K562 (cell line): Measurements from ENCODE around the gene SLMAP. TPM values are rescaled to one million over a fixed set of nuclear protein-coding genes. Genes with fewer than 3 reads are reported as not detected.
A peak's percentile ranks its signal among the peaks of the same experiment; 100 is the strongest.

Experiments used
- ARID1B ChIP-seq: fragments of 450-650 bp; IDR thresholded peaks from 2 replicates; pipeline ENCODE4 v1.6.1; 2016; ENCODE audit warnings: antibody characterized with exemption, mild to moderate bottlenecking, inconsistent platforms
- CBFA2T3 ChIP-seq: fragments of 450-650 bp; IDR thresholded peaks from 2 replicates; pipeline ENCODE4 v1.6.1; 2017
- CCAR2 ChIP-seq: fragments of 200-400 bp; formaldehyde crosslinking; IDR thresholded peaks from 2 replicates; pipeline ENCODE4 v1.6.1; 2017; ENCODE audit warnings: mild to moderate bottlenecking, low read depth, low read length
- CHCHD3 ChIP-seq: fragments of 250-450 bp; sonication (Bioruptor Pico); IDR thresholded peaks from 2 replicates; pipeline ENCODE4 v2.1.2; 2022; ENCODE audit warnings: mild to moderate bottlenecking
- FIP1L1 ChIP-seq: fragments of 200-400 bp; formaldehyde crosslinking; IDR thresholded peaks from 2 replicates; pipeline ENCODE4 v1.6.1; 2018; ENCODE audit warnings: mild to moderate bottlenecking, low read depth, low read length; ENCODE audit not compliant: poor library complexity, severe bottlenecking
- FOSL1 ChIP-seq: fragments of 200-800 bp; sonication (Bioruptor generic); conservative IDR thresholded peaks from 2 replicates; pipeline ENCODE4 v1.6.1; 2016; ENCODE audit warnings: missing genetic modification characterization, missing compliant biosample characterization
- HDAC1 ChIP-seq, 2 experiments: fragments of 450-650 bp; IDR thresholded peaks; 2 replicates each; pipeline ENCODE4 v1.6.1; 2016 to 2017; ENCODE audit warnings: inconsistent platforms in 1 of 2, mild to moderate bottlenecking in 1 of 2, moderate library complexity in 1 of 2
- KAT2B ChIP-seq: IDR thresholded peaks from one replicate; pipeline ENCODE4 v1.6.1; 2012; ENCODE audit warnings: low read depth, mild to moderate bottlenecking, control low read depth, inconsistent platforms, low read length, moderate library complexity
- LARP7 ChIP-seq: fragments of 450-650 bp; IDR thresholded peaks from 2 replicates; pipeline ENCODE4 v1.6.1; 2016
- MTA2 ChIP-seq: fragments of 450-650 bp; IDR thresholded peaks from 2 replicates; pipeline ENCODE4 v1.6.1; 2016; ENCODE audit warnings: low read depth
- SAFB2 ChIP-seq: fragments of 200-400 bp; formaldehyde crosslinking; IDR thresholded peaks from 2 replicates; pipeline ENCODE4 v1.6.1; 2018; ENCODE audit warnings: borderline replicate concordance, low read length, low read depth, moderate library complexity; ENCODE audit not compliant: severe bottlenecking
- SIX5 ChIP-seq, 2 experiments: IDR thresholded peaks; 2 replicates each; pipeline ENCODE4 v1.6.1; 2011; ENCODE audit warnings: low read length in 2 of 2, borderline replicate concordance in 1 of 2, low read depth in 1 of 2, mild to moderate bottlenecking in 1 of 2, moderate library complexity in 1 of 2; ENCODE audit not compliant: insufficient read depth in 1 of 2
- SRF ChIP-seq, 2 experiments: fragments of 250-450, 450-650 bp in 1 of 2; sonication (Bioruptor Pico) in 1 of 2; sonication (generic) in 1 of 2; formaldehyde crosslinking; IDR thresholded peaks; 2 replicates each; pipeline versions ENCODE4 v1.5.0 to v1.5.1; 2020 to 2022; ENCODE audit warnings: mild to moderate bottlenecking in 1 of 2, missing genetic modification reagents in 1 of 2
- STAT5A ChIP-seq: IDR thresholded peaks from 2 replicates; pipeline ENCODE4 v1.6.1; 2012; ENCODE audit warnings: low read length, inconsistent platforms, borderline replicate concordance
- TBL1XR1 ChIP-seq, 2 experiments: IDR thresholded peaks; 2 replicates each; pipeline ENCODE4 v1.6.1; 2012; ENCODE audit warnings: improper control_type of control experiment in 2 of 2, low read length in 2 of 2, mild to moderate bottlenecking in 1 of 2
- ZNF431 ChIP-seq: sonication (generic); formaldehyde crosslinking; IDR thresholded peaks from 2 replicates; pipeline ENCODE4 v1.8.0; 2022; ENCODE audit warnings: mild to moderate bottlenecking, missing genetic modification reagents
- ZNF699 ChIP-seq: fragments of 250-450 bp; sonication (Bioruptor Pico); IDR thresholded peaks from 2 replicates; pipeline ENCODE4 v1.8.0; 2021; ENCODE audit warnings: mild to moderate bottlenecking, moderate library complexity; ENCODE audit not compliant: insufficient replicate concordance
- polyA plus RNA-seq, 8 experiments: library from polyadenylated mRNA; depleted of rRNA in 4 of 8; stranded (reverse) in 5 of 8; unstranded in 3 of 8; fragments of >200 nt; fragmentation: Nextera tagmentation in 2 of 8; fragmentation: Illumina TruSeq in 1 of 8; extraction: Ambion mirVana in 2 of 8; extraction: Trizol in 1 of 8; gene quantifications; 2 replicates each; pipeline versions ENCODE4 v1.2.1 to v1.2.3, GENCODE V29; 2011 to 2014; ENCODE audit warnings: inconsistent platforms in 1 of 8, missing spikeins in 1 of 8
- total RNA-seq, 7 experiments: library from RNA; depleted of rRNA in 6 of 7; stranded (reverse); fragments of >200 nt in 6 of 7; fragmentation: Illumina TruSeq in 2 of 7; extraction: Trizol in 2 of 7; gene quantifications; 2 replicates each; pipeline versions ENCODE4 v1.2.1 to v1.2.3, GENCODE V29; 2011 to 2021; ENCODE audit warnings: low replicate concordance in 1 of 7
- TF ChIP-seq, protein P1 (sequence below): fragments of 200-800 bp; sonication (Bioruptor generic); IDR thresholded peaks from 2 replicates; pipeline ENCODE4 v1.6.1; 2017; ENCODE audit warnings: missing genetic modification characterization, missing compliant biosample characterization
- TF ChIP-seq, protein P2 (sequence below): IDR thresholded peaks from 3 replicates; pipeline ENCODE4 v1.6.1; 2011; ENCODE audit warnings: borderline replicate concordance, mild to moderate bottlenecking, moderate library complexity; ENCODE audit not compliant: insufficient read length; ENCODE audit errors: extremely low read depth
- TF ChIP-seq, protein P3 (sequence below): sonication (generic); formaldehyde crosslinking; IDR thresholded peaks from 2 replicates; pipeline ENCODE4 v1.8.1; 2023; ENCODE audit warnings: mild to moderate bottlenecking, missing genetic modification reagents
- TF ChIP-seq, protein P4 (sequence below): fragments of 250-450 bp; sonication (Bioruptor Pico); IDR thresholded peaks from 2 replicates; pipeline ENCODE4 v1.8.0; 2021; ENCODE audit warnings: moderate library complexity, mild to moderate bottlenecking, inconsistent platforms

The SLMAP gene
- total and polyA plus RNA-seq, 9 of the 15 experiments (the other 6 are each of a cell fraction or from before 2014, with no cell fraction given): 12.1 to 50.7 (median 28.3) TPM

DNA sequence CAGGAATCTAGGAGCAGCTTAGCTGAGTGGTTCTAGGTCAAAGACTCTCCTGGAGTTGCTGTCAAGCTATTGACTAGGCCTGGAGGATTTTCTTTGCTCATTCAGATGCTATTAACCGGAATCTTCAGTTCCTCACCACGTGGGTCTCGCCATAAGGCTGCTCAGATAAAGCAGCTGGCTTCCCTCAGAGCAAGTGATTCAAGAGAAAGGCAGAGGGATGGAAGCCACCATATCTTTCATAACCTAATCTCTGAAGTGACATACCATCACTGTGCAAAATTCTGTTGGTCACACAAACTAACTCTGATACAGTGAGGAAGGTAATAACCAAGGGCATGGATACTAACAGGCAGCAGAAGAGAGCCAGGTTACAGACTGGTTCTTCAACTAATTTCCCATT is 179.4 kb downstream of the SLMAP start (continued):
- TF ChIP-seq FOSL1 (tag) (peak; percentile 26; the same call in 1 of the 2 replicates), HDAC1 (IDR thresholded peaks at IDR 0.05) (peak in 1 of 2 experiments; percentile 69; a peak in 2 of 4 replicates), ARID1B (peak; percentile 94), SRF (CRISPR knock-in tag; IDR thresholded peaks at IDR 0.05) (no peak), SAFB2 (no peak), KAT2B (no peak), CCAR2 (no peak), ZNF699 (CRISPR knock-in tag) (no peak), TBL1XR1 (IDR thresholded peaks at IDR 0.05; ENCODE audit: low read length in 2 of 2) (no peak), FIP1L1 (no peak), STAT5A (peak; percentile 80), LARP7 (no peak), CBFA2T3 (peak; percentile 96), CHCHD3 (CRISPR knock-in tag) (no peak), SIX5 (IDR thresholded peaks at IDR 0.05; ENCODE audit: borderline replicate concordance in 1 of 2, insufficient read depth in 1 of 2, low read depth in 1 of 2, low read length in 2 of 2) (no peak), MTA2 (peak; percentile 82), ZNF431 (no peak)
- TF ChIP-seq, protein P1, sequence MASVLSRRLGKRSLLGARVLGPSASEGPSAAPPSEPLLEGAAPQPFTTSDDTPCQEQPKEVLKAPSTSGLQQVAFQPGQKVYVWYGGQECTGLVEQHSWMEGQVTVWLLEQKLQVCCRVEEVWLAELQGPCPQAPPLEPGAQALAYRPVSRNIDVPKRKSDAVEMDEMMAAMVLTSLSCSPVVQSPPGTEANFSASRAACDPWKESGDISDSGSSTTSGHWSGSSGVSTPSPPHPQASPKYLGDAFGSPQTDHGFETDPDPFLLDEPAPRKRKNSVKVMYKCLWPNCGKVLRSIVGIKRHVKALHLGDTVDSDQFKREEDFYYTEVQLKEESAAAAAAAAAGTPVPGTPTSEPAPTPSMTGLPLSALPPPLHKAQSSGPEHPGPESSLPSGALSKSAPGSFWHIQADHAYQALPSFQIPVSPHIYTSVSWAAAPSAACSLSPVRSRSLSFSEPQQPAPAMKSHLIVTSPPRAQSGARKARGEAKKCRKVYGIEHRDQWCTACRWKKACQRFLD: peak; percentile 78; the same call in 1 of the 2 replicates
- TF ChIP-seq, protein P2, sequence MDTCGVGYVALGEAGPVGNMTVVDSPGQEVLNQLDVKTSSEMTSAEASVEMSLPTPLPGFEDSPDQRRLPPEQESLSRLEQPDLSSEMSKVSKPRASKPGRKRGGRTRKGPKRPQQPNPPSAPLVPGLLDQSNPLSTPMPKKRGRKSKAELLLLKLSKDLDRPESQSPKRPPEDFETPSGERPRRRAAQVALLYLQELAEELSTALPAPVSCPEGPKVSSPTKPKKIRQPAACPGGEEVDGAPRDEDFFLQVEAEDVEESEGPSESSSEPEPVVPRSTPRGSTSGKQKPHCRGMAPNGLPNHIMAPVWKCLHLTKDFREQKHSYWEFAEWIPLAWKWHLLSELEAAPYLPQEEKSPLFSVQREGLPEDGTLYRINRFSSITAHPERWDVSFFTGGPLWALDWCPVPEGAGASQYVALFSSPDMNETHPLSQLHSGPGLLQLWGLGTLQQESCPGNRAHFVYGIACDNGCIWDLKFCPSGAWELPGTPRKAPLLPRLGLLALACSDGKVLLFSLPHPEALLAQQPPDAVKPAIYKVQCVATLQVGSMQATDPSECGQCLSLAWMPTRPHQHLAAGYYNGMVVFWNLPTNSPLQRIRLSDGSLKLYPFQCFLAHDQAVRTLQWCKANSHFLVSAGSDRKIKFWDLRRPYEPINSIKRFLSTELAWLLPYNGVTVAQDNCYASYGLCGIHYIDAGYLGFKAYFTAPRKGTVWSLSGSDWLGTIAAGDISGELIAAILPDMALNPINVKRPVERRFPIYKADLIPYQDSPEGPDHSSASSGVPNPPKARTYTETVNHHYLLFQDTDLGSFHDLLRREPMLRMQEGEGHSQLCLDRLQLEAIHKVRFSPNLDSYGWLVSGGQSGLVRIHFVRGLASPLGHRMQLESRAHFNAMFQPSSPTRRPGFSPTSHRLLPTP: no peak
- TF ChIP-seq, protein P3, sequence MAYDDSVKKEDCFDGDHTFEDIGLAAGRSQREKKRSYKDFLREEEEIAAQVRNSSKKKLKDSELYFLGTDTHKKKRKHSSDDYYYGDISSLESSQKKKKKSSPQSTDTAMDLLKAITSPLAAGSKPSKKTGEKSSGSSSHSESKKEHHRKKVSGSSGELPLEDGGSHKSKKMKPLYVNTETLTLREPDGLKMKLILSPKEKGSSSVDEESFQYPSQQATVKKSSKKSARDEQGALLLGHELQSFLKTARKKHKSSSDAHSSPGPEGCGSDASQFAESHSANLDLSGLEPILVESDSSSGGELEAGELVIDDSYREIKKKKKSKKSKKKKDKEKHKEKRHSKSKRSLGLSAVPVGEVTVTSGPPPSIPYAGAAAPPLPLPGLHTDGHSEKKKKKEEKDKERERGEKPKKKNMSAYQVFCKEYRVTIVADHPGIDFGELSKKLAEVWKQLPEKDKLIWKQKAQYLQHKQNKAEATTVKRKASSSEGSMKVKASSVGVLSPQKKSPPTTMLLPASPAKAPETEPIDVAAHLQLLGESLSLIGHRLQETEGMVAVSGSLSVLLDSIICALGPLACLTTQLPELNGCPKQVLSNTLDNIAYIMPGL (CRISPR knock-in tag): no peak
- TF ChIP-seq, protein P4, sequence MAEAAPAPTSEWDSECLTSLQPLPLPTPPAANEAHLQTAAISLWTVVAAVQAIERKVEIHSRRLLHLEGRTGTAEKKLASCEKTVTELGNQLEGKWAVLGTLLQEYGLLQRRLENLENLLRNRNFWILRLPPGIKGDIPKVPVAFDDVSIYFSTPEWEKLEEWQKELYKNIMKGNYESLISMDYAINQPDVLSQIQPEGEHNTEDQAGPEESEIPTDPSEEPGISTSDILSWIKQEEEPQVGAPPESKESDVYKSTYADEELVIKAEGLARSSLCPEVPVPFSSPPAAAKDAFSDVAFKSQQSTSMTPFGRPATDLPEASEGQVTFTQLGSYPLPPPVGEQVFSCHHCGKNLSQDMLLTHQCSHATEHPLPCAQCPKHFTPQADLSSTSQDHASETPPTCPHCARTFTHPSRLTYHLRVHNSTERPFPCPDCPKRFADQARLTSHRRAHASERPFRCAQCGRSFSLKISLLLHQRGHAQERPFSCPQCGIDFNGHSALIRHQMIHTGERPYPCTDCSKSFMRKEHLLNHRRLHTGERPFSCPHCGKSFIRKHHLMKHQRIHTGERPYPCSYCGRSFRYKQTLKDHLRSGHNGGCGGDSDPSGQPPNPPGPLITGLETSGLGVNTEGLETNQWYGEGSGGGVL (CRISPR knock-in tag): no peak
